ENCODE data around the gene MBD5.

The MBD5 gene

DNA sequence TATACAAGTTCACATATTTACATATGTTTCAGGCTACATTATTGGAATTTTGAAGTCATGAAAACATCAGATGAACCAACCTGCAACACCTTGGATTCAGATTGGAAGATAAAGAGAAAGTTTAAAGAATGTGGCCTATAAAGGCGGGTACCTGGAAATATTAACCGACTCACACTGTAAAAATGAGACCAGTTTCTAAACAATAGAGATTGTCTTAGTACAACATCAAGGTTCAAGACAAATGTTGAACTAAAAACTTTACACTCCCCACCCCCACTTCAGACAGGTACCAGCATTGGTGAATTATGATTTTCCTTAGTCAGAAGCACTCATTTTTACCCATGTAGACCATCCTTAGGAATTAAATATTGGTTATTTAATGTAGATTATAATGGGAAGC, 437.3 kb downstream of the MBD5 start:
- Mint-ChIP-seq H3K9me3 (no peaks in the 10 kb centered on the region), H3K4me1 (peaks cover 11% of the 10 kb centered on the region), H3K27me3 (ENCODE audit: low read depth, poor library complexity) (no peaks in the 10 kb centered on the region), H3K27ac (no peak overlapping the region), H3K36me3 (ENCODE audit: low read depth) (peaks cover 5% of the 10 kb centered on the region), H3K4me3 (no peak overlapping the region)
- TF ChIP-seq, protein P1, sequence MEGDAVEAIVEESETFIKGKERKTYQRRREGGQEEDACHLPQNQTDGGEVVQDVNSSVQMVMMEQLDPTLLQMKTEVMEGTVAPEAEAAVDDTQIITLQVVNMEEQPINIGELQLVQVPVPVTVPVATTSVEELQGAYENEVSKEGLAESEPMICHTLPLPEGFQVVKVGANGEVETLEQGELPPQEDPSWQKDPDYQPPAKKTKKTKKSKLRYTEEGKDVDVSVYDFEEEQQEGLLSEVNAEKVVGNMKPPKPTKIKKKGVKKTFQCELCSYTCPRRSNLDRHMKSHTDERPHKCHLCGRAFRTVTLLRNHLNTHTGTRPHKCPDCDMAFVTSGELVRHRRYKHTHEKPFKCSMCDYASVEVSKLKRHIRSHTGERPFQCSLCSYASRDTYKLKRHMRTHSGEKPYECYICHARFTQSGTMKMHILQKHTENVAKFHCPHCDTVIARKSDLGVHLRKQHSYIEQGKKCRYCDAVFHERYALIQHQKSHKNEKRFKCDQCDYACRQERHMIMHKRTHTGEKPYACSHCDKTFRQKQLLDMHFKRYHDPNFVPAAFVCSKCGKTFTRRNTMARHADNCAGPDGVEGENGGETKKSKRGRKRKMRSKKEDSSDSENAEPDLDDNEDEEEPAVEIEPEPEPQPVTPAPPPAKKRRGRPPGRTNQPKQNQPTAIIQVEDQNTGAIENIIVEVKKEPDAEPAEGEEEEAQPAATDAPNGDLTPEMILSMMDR (IDR thresholded peaks at IDR 0.05): no peak
- DNase-seq: no peak

DNA sequence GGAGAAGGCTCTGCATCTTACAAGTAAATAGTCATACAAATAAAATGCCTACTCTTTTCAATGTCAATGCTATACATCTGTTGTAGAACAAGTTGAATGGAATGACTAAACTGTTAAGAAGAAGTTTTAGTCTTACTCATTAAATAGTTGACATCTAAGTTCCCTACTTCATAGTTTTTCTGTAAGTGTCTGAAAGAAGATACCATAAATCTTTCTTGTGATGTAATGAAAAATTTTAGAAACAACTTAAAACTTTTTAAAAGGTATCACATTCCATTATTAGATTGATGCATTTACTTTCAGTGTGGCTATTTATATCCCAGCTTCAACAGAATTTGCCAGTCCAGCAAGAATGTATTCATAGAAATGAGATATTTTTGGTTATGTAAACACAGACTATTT, 438.5 kb downstream of the MBD5 start:
- no peaks in the 10 kb centered on the region for H3K9me3 Mint-ChIP-seq
- TF ChIP-seq, protein P1 (IDR thresholded peaks at IDR 0.05): no peak
- no peak overlapping the region for H3K4me3 Mint-ChIP-seq
- no peak overlapping the region for H3K27ac Mint-ChIP-seq
- DNase-seq: no peak
- peaks cover 11% of the 10 kb centered on the region for H3K36me3 Mint-ChIP-seq (ENCODE audit: low read depth)
- no peaks in the 10 kb centered on the region for H3K27me3 Mint-ChIP-seq (ENCODE audit: low read depth, poor library complexity)
- peaks cover 11% of the 10 kb centered on the region for H3K4me1 Mint-ChIP-seq

- Mint-ChIP-seq H3K4me3 (no peak overlapping the region), H3K4me1 (no peaks in the 10 kb centered on the region), H3K27me3 (ENCODE audit: low read depth, poor library complexity) (no peaks in the 10 kb centered on the region), H3K9me3 (no peaks in the 10 kb centered on the region), H3K36me3 (ENCODE audit: low read depth) (peaks cover 14% of the 10 kb centered on the region), H3K27ac (no peak overlapping the region)
- TF ChIP-seq, protein P1 (IDR thresholded peaks at IDR 0.05): no peak
- no peak for DNase-seq
Observed at GRCh38 chr2:148461876-148462275, 441.0 kb downstream of the MBD5 start.

- no peak for DNase-seq
- TF ChIP-seq, protein P1 (IDR thresholded peaks at IDR 0.05): no peak
- Mint-ChIP-seq H3K27me3 (ENCODE audit: low read depth, poor library complexity) (no peaks in the 10 kb centered on the region), H3K9me3 (no peaks in the 10 kb centered on the region), H3K4me3 (no peak overlapping the region), H3K27ac (no peak overlapping the region), H3K36me3 (ENCODE audit: low read depth) (no peaks in the 10 kb centered on the region), H3K4me1 (no peaks in the 10 kb centered on the region)
Observed at GRCh38 chr2:148475626-148476025, 454.7 kb downstream of the MBD5 start.

DNA sequence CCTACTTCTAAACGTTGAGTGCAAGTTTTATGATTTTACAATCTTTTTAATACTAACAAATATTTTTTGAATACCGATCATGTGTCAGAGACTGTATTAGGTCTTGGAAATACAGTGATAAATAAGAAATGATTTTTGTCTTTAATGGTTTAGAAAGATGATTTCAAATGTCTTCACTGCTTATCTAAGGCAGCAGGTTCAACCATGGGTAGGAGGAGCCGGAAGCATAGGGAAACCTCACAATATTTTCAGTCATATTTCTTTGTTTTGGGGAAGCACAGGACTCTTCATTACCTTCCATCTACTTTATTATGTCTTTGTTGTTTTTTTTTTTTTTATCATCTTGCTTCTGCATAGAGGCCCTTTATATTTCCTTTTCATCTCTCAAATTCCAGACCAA, 458.5 kb downstream of the MBD5 start:
- DNase-seq: no peak
- TF ChIP-seq, protein P1 (IDR thresholded peaks at IDR 0.05): no peak
- no peak overlapping the region for H3K4me3 Mint-ChIP-seq
- H3K27me3 Mint-ChIP-seq (ENCODE audit: low read depth, poor library complexity): no peaks in the 10 kb centered on the region
- no peaks in the 10 kb centered on the region for H3K9me3 Mint-ChIP-seq
- H3K36me3 Mint-ChIP-seq (ENCODE audit: low read depth): peaks cover 11% of the 10 kb centered on the region
- no peak overlapping the region for H3K27ac Mint-ChIP-seq
- peaks cover 19% of the 10 kb centered on the region for H3K4me1 Mint-ChIP-seq

DNA sequence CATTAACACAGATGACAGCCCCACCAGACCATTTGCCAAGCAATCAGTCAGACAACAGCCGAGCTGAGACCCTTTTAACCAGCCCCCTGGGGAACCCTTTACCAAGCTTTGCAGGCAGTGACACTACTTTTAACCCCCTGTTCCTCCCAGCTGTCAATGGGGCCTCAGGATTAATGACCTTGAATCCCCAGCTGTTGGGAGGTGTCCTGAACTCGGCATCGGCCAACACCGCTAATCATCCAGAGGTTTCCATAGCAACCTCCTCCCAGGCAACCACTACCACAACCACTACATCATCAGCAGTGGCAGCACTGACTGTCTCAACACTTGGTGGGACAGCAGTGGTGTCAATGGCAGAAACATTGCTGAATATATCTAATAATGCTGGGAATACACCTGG, 462.8 kb downstream of the MBD5 start:
- Mint-ChIP-seq H3K36me3 (ENCODE audit: low read depth) (peaks cover 33% of the 10 kb centered on the region), H3K27ac (peak overlapping the region; percentile 54), H3K9me3 (no peaks in the 10 kb centered on the region), H3K4me3 (peak overlapping the region; percentile 2), H3K27me3 (ENCODE audit: low read depth, poor library complexity) (no peaks in the 10 kb centered on the region), H3K4me1 (peaks cover 27% of the 10 kb centered on the region)
- DNase-seq: peak; percentile 57
- TF ChIP-seq, protein P1 (IDR thresholded peaks at IDR 0.05): no peak
